Activated T-helper 1 cell treated with anti-CD3 and anti-CD28 coated beads, Interleukin-2, amount 50 U/mL, for 16 hours (primary cell): ENCODE results near the gene ADAMTSL2.

Experiments used
- DNase-seq, 2 donors: peaks; one replicate each; pipeline ENCODE4 v3.0.0-alpha.2; 2020; ENCODE audit warnings: low read depth in 1 of 2, low spot score in 1 of 2

ADAMTSL2 gene

GRCh38 chr9:133532937-133533668 lies 1.4 kb upstream of the ADAMTSL2 start:
- DNase-seq = peak; percentile 24 to 31

- DNase-seq = no peak
These were observed 647 bp upstream of the ADAMTSL2 start for GRCh38 chr9:133533857-133534256.

GRCh38 chr9:133535306-133535877 lies 888 bp downstream of the ADAMTSL2 start:
- DNase-seq = no peak

GRCh38 chr9:133536080-133536479 lies 1.6 kb downstream of the ADAMTSL2 start:
- DNase-seq = no peak

- no peak for DNase-seq
These were observed 2.0 kb downstream of the ADAMTSL2 start for GRCh38 chr9:133536536-133536935.

GRCh38 chr9:133537257-133537656 lies 2.8 kb downstream of the ADAMTSL2 start:
- DNase-seq = no peak

- DNase-seq = no peak
These were observed 3.7 kb downstream of the ADAMTSL2 start for GRCh38 chr9:133538176-133538575.

- DNase-seq = no peak
These were observed 4.6 kb downstream of the ADAMTSL2 start for GRCh38 chr9:133538851-133539833.

- no peak for DNase-seq
These were observed 5.6 kb downstream of the ADAMTSL2 start for GRCh38 chr9:133539991-133540697.

GRCh38 chr9:133540698-133541025 lies 6.2 kb downstream of the ADAMTSL2 start:
- DNase-seq = no peak

GRCh38 chr9:133542002-133542401 lies 7.5 kb downstream of the ADAMTSL2 start:
- no peak for DNase-seq

GRCh38 chr9:133543772-133544467 lies 9.4 kb downstream of the ADAMTSL2 start:
- DNase-seq = no peak

- no peak for DNase-seq
These were observed 11.2 kb downstream of the ADAMTSL2 start for GRCh38 chr9:133545494-133546286.

GRCh38 chr9:133546287-133546680 lies 11.8 kb downstream of the ADAMTSL2 start:
- DNase-seq = no peak

- DNase-seq = no peak
These were observed 12.6 kb downstream of the ADAMTSL2 start for GRCh38 chr9:133547116-133547515.

- no peak for DNase-seq
These were observed 16.9 kb downstream of the ADAMTSL2 start for GRCh38 chr9:133551446-133551845.

GRCh38 chr9:133552236-133552635 lies 17.7 kb downstream of the ADAMTSL2 start:
- DNase-seq = no peak

GRCh38 chr9:133553123-133553522 lies 18.6 kb downstream of the ADAMTSL2 start:
- DNase-seq = no peak

- DNase-seq = no peak
These were observed 19.6 kb downstream of the ADAMTSL2 start for GRCh38 chr9:133553973-133554713.
